Fibroblast of upper back skin (primary cell): ENCODE measurements around the gene GPR158.

Source experiments
- DNase-seq: peaks from one replicate; pipeline ENCODE4 v3.0.0-alpha.2; 2013

The GPR158 gene

GRCh38 chr10:25615926-25616325 is 441.1 kb downstream of the GPR158 start:
- DNase-seq = no peak

DNA sequence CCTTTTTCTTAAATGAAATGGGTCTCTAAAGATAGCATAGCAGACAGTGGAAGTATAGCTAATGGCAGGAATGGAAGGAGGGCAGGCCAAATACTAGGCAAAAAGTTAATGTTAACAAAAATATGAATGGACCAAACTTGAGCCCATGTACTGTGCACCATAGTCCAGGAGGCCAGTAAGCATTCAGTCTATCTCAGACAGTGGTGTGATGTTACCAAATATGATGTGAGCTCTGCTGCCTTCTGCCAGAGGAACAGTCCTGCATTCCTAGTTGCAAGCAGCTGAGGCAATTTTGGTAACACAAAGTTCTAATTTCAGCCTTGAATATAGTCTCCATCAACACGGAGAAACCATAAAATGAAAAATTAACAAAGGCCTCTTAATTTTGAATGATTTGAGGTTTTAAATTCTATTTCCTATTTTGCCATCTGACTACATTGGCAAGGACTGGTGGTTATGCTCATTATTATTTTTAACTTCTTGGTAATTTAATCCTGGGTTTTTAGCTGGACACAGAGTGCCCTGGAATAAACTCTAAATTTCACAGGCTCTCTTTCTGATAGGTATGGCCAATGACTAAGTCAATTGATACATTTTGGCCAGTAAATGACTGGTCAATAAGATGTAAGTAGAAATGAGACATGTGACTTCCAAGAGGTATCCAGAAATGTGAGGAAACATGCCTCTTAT is 442.2 kb downstream of the GPR158 start:
- no peak for DNase-seq

DNA sequence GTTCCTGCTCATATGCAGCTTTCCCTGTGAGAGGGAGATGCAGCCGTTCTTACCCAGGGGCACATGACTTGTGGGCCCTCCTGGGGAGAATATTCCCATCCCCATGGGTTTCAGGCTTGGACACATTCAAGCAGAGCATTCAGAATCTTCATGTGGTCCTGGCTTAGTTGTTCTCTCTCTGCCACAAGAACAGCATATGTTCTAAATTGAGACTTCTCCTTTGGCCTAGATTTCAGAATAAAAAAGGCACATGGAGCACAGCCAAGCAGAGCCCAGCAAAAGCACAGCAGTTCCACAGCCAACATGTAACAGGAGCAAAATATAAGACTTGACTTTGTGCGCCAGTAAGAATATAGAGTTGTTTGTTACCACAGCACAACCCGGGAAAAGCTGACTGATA is 452.8 kb downstream of the GPR158 start:
- no peak for DNase-seq

- no peak for DNase-seq
Measured at GRCh38 chr10:25629333-25629732, 454.5 kb downstream of the GPR158 start.

DNA sequence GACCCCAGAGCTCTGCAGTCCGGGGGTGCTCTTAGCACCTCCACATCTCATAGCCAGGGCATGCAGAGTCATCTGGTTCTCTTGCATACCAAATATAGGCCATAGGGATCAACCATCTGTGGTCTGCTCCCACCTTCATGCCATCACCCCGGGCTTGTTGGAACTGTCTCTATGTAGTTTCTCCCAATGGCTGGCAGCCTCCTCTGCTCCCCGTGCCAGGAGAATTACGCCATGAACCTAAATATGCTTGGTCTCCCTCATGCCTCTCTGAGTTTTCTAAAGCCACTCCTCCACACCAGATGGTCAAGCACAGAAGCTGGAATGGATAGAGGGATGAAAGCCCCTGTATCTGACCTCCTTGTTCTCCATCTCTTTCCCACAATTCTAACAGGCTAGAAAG is 456.7 kb downstream of the GPR158 start:
- DNase-seq = no peak

DNA sequence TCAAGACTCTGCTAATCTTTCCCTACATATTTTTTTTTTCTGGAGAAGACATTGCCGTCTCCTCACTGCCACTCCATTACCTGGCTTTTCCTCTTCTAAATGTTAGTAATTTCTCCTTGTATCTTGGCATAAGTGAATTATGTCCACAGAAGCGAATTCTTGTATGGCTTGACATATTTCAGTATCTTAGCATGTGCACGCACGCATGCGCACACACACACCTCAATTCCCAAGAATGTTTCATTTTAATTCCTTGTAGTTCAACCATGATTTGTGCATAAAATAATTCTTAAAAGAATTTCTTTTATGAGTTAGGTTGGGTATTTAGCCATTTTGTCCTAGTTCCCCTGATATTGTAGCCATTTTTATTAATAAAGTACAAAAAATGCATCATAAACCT is 458.0 kb downstream of the GPR158 start:
- DNase-seq = no peak

DNA sequence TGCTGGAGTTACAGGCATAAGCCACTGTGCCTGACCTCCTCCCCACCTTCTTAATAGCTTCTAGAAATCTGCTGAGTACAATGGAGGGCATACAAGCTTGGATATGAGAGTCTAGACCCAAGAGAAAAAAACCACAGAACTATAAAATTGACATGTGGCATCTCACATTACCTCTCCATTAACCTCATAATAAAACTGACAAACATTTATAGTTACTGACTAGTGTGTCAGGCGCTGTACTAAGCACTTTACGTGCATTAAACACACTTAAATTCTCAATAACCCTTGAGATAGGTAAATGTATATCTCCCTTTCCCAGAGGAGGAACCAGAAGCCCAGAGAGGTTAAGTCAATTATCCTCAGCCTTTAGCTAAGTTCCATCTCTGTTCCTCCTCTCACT is 458.7 kb downstream of the GPR158 start:
- no peak for DNase-seq

DNA sequence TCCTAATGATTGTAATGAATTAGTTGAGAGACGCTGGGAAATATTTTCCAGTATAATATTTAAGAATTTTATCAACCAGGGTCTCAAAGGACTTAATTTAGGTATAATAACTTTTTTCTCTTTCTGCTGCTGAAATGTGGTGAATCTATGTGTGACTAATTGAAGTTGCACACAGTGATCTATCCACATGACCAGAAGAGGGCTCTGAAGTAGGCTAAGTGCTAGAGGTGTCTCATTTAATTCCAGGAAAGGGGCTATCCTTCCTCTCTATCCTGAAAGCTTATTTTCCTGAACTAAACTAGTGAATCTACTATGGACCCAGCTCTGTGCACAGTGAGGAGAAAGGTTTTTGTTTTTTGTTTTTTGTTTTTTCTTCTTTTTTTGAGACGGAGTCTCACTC is 464.8 kb downstream of the GPR158 start:
- no peak for DNase-seq

DNA sequence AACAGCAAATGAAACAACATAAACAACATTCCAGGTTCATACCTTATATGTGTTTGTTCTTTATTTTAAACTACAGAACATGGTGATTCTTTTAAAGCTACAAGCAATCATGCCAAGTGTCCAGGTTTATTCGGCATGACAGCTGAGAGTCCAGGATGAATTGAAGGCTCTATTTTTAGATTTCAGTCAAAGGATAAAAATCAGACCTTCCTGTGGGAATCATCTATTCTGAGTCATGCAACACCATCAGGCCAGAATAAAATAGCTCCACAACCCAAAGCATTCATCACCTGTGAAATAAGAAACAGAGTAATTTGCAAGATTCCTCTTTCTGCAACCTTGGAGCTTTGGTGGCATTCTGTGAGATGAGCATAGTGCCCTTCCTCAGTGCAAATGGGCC is 466.8 kb downstream of the GPR158 start:
- DNase-seq = no peak

- DNase-seq = no peak
Measured at GRCh38 chr10:25642721-25643120, 467.9 kb downstream of the GPR158 start.

GRCh38 chr10:25646371-25646770 is 471.6 kb downstream of the GPR158 start:
- DNase-seq = no peak

- no peak for DNase-seq
Measured at GRCh38 chr10:25651534-25651933, 476.7 kb downstream of the GPR158 start.
